Chondrocyte (in vitro differentiated cells): Measurements from ENCODE around the gene CELF2. TPM values are rescaled to one million over a fixed set of nuclear protein-coding genes. Genes with fewer than 3 reads are reported as not detected.

Source experiments
- DNase-seq: peaks from one replicate; pipeline ENCODE4 v3.0.0; 2021; ENCODE audit warnings: mixed read lengths, low spot score
- H3K27ac Mint-ChIP-seq: one replicate; pipeline ENCODE4 v1.8.0; 2021; ENCODE audit warnings: mild to moderate bottlenecking, moderate library complexity, mixed read lengths; ENCODE audit not compliant: unreplicated experiment
- H3K27me3 Mint-ChIP-seq: 2 replicates; pipeline ENCODE4 v1.8.0; 2021; ENCODE audit warnings: low read depth, mixed read lengths
- H3K36me3 Mint-ChIP-seq: 2 replicates; pipeline ENCODE4 v1.8.0; 2021; ENCODE audit warnings: low read depth, mixed read lengths
- H3K4me1 Mint-ChIP-seq: 2 replicates; pipeline ENCODE4 v1.8.0; 2021; ENCODE audit warnings: low read depth, mild to moderate bottlenecking, mixed read lengths
- H3K4me3 Mint-ChIP-seq: one replicate; pipeline ENCODE4 v1.8.0; 2021; ENCODE audit warnings: mild to moderate bottlenecking, moderate library complexity, mixed read lengths; ENCODE audit not compliant: unreplicated experiment
- H3K9me3 Mint-ChIP-seq: 2 replicates; pipeline ENCODE4 v1.8.0; 2021; ENCODE audit warnings: low read depth, mixed read lengths
- total RNA-seq: library from RNA; stranded (reverse); gene quantifications from 3 replicates; pipeline ENCODE4 v1.2.1, GENCODE V29; 2021
- TF ChIP-seq, protein P1 (sequence below): fragments of 200-600 bp; sonication (generic); IDR thresholded peaks from 2 replicates; pipeline ENCODE4 v1.5.0; 2021; ENCODE audit warnings: antibody characterized with exemption, mild to moderate bottlenecking, moderate library complexity

The CELF2 gene
- total RNA-seq, 1 donor from 2014 or later = 44.3 TPM

- no peak overlapping the region for H3K27ac Mint-ChIP-seq
- no peak for DNase-seq
- TF ChIP-seq, protein P1, sequence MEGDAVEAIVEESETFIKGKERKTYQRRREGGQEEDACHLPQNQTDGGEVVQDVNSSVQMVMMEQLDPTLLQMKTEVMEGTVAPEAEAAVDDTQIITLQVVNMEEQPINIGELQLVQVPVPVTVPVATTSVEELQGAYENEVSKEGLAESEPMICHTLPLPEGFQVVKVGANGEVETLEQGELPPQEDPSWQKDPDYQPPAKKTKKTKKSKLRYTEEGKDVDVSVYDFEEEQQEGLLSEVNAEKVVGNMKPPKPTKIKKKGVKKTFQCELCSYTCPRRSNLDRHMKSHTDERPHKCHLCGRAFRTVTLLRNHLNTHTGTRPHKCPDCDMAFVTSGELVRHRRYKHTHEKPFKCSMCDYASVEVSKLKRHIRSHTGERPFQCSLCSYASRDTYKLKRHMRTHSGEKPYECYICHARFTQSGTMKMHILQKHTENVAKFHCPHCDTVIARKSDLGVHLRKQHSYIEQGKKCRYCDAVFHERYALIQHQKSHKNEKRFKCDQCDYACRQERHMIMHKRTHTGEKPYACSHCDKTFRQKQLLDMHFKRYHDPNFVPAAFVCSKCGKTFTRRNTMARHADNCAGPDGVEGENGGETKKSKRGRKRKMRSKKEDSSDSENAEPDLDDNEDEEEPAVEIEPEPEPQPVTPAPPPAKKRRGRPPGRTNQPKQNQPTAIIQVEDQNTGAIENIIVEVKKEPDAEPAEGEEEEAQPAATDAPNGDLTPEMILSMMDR = no peak
- H3K36me3 Mint-ChIP-seq = peaks cover 6% of the 10 kb centered on the region
- no peaks in the 10 kb centered on the region for H3K27me3 Mint-ChIP-seq
- H3K9me3 Mint-ChIP-seq = no peaks in the 10 kb centered on the region
- H3K4me1 Mint-ChIP-seq = no peaks in the 10 kb centered on the region
- no peak overlapping the region for H3K4me3 Mint-ChIP-seq
Observed at GRCh38 chr10:11249152-11249807, 231.6 kb downstream of the CELF2 start.

DNA sequence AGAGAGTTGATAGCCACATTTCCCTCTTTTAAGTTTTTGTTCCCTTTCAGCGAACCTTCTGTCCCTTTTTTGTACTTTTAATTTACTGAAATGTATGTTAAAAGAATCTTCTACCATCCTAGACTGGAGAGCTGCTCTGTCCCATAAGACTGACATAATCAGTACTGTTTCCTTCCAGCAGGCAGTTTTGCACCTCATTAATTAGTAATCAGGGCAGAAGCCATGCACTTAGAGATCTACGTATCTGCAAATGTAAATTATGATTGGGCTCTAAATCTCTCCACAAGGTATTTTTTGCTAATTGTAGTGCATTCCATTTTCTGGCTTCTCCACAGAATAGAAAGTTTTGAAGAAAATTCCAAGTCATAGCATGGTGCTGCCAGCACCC lies 232.1 kb downstream of the CELF2 start:
- H3K27ac Mint-ChIP-seq = no peak overlapping the region
- H3K27me3 Mint-ChIP-seq = no peaks in the 10 kb centered on the region
- no peaks in the 10 kb centered on the region for H3K4me1 Mint-ChIP-seq
- peaks cover 6% of the 10 kb centered on the region for H3K36me3 Mint-ChIP-seq
- no peak overlapping the region for H3K4me3 Mint-ChIP-seq
- no peak for DNase-seq
- H3K9me3 Mint-ChIP-seq = no peaks in the 10 kb centered on the region
- TF ChIP-seq, protein P1 = no peak

- TF ChIP-seq, protein P1 = no peak
- no peaks in the 10 kb centered on the region for H3K27me3 Mint-ChIP-seq
- H3K9me3 Mint-ChIP-seq = no peaks in the 10 kb centered on the region
- no peak overlapping the region for H3K27ac Mint-ChIP-seq
- no peaks in the 10 kb centered on the region for H3K4me1 Mint-ChIP-seq
- DNase-seq = no peak
- peaks cover 6% of the 10 kb centered on the region for H3K36me3 Mint-ChIP-seq
- H3K4me3 Mint-ChIP-seq = no peak overlapping the region
Observed at GRCh38 chr10:11250304-11250703, 232.6 kb downstream of the CELF2 start.

DNA sequence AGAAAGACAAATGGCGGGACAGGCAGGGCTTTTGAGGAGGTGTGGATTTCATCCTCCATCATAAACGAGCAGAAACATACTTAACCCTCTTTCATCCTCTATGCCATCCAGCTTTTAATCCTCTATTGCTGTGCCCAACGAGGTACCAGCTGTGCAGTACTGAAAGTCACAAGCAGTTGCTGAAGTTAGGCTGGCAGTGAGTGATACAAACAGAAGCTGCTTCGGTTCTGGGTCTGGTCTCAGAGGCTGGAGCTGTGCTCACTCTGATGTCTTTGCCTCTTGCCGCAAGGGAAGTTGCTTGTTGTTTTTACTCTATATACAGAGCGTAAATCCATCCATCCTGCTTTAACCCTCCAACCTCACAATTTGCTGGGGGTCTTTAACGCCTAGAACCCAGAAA lies 235.2 kb downstream of the CELF2 start:
- H3K27ac Mint-ChIP-seq = no peak overlapping the region
- H3K4me3 Mint-ChIP-seq = no peak overlapping the region
- peaks cover 6% of the 10 kb centered on the region for H3K36me3 Mint-ChIP-seq
- DNase-seq = no peak
- H3K9me3 Mint-ChIP-seq = no peaks in the 10 kb centered on the region
- no peaks in the 10 kb centered on the region for H3K4me1 Mint-ChIP-seq
- H3K27me3 Mint-ChIP-seq = no peaks in the 10 kb centered on the region
- TF ChIP-seq, protein P1 = no peak

- no peaks in the 10 kb centered on the region for H3K9me3 Mint-ChIP-seq
- peaks cover 8% of the 10 kb centered on the region for H3K36me3 Mint-ChIP-seq
- H3K4me3 Mint-ChIP-seq = no peak overlapping the region
- H3K27me3 Mint-ChIP-seq = no peaks in the 10 kb centered on the region
- no peak overlapping the region for H3K27ac Mint-ChIP-seq
- H3K4me1 Mint-ChIP-seq = no peaks in the 10 kb centered on the region
- TF ChIP-seq, protein P1 = no peak
- DNase-seq = no peak
Observed at GRCh38 chr10:11253385-11254002, 235.8 kb downstream of the CELF2 start.
